ENCODE measurements around the gene TMCC2. TPM values are rescaled to one million over a fixed set of nuclear protein-coding genes. Genes with fewer than 3 reads are reported as not detected.

TMCC2 gene
- total RNA-seq, 4 donors from 2014 or later: 0.33 to 2.1 (median 1.1) TPM

- TF ChIP-seq, protein P1, sequence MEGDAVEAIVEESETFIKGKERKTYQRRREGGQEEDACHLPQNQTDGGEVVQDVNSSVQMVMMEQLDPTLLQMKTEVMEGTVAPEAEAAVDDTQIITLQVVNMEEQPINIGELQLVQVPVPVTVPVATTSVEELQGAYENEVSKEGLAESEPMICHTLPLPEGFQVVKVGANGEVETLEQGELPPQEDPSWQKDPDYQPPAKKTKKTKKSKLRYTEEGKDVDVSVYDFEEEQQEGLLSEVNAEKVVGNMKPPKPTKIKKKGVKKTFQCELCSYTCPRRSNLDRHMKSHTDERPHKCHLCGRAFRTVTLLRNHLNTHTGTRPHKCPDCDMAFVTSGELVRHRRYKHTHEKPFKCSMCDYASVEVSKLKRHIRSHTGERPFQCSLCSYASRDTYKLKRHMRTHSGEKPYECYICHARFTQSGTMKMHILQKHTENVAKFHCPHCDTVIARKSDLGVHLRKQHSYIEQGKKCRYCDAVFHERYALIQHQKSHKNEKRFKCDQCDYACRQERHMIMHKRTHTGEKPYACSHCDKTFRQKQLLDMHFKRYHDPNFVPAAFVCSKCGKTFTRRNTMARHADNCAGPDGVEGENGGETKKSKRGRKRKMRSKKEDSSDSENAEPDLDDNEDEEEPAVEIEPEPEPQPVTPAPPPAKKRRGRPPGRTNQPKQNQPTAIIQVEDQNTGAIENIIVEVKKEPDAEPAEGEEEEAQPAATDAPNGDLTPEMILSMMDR (IDR thresholded peaks at IDR 0.05; ENCODE audit: low read depth): no peak
Measured at GRCh38 chr1:205279986-205280385, 52.2 kb downstream of the TMCC2 start.

- TF ChIP-seq, protein P1 (IDR thresholded peaks at IDR 0.05; ENCODE audit: low read depth): no peak
Measured at GRCh38 chr1:205283270-205284147, 55.8 kb downstream of the TMCC2 start.

GRCh38 chr1:205284420-205285144 lies 56.8 kb downstream of the TMCC2 start:
- TF ChIP-seq, protein P1 (IDR thresholded peaks at IDR 0.05; ENCODE audit: low read depth): no peak

DNA sequence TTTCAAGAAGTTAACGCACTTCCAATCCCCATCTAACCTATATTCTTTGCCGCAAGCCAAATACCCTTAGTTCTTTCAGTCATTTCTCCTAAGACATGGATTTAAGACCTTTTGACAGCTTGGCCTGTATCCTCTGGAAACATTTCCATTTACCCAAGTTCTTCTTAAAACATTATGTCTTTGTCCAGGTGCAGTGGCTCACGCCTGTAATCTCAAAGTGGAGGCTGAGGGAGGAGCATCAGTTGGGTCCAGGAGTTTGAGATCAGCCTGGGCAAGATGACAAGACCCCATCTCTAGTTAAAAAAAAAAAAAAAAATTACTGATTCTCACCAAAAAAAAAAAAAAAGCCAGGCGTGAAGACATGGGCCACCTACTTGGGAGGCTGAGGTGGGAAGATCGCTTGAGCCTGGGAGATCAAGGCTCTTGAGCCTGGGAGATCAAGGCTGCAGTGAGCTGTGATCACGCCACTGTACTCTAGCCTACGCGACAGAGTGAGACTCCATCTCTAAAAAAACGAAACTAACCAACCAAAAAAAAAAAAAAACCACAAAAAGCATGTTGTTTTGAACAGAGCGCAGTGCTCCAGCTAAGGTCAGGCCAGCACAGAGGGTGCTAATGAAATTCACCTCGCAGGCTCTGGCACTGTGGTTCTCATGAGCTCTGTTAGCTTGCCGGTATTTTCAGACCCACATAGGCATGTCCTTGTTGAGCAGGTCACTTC lies 57.8 kb downstream of the TMCC2 start:
- TF ChIP-seq, protein P1 (IDR thresholded peaks at IDR 0.05; ENCODE audit: low read depth): no peak

- TF ChIP-seq, protein P1 (IDR thresholded peaks at IDR 0.05; ENCODE audit: low read depth): no peak
Measured at GRCh38 chr1:205286335-205286950, 58.7 kb downstream of the TMCC2 start.

GRCh38 chr1:205287076-205287475 lies 59.3 kb downstream of the TMCC2 start:
- TF ChIP-seq, protein P1 (IDR thresholded peaks at IDR 0.05; ENCODE audit: low read depth): no peak

Measured in subcutaneous adipose tissue (tissue), 4 donors.